ENCODE data around the gene MEIS2.

DNA sequence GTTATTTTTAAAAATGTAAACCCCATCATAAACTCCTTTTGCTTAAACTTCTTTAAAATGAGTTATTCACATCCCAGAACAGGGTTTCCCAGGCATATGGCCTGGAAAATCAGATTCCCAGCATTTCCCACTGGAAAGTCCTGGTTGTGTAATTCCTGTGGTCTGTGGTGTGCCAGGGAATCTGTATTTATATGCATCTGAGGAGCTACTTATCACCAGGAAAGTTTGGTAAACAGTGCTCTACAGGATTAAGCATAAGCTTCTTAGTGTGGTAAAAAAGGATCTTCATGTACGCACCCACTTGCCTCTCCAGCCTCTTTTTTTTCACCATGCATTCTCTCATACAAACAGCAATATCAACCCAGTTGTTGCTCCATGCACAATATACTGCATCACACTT, 28.2 kb downstream of the MEIS2 start:
- TF ChIP-seq CTCF (IDR thresholded peaks at IDR 0.05) = no peak
- no peak for TF ChIP-seq POLR2A (IDR thresholded peaks at IDR 0.05)

Measured in Peyer's patch (tissue), 4 donors.